Measurements from ENCODE around the gene RSRC1. TPM values are rescaled to one million over a fixed set of nuclear protein-coding genes. Genes with fewer than 3 reads are reported as not detected.

RSRC1 gene
- total RNA-seq, 3 donors from 2014 or later = 53.1 to 101 (median 59.3) TPM

- intact Hi-C loops (cut with DNase I; ENCODE audit: low total_unique reads) = no loop called here
- Histone ChIP-seq H3K4me1 (no peaks in the 10 kb centered on the region), H3K9me3 (peaks cover 0 to 6% of the 10 kb centered on the region in 2 donors), H3K27ac (no peak overlapping the region), H3K27me3 (no peaks in the 10 kb centered on the region), H3K4me3 (no peak overlapping the region), H3K36me3 (no peaks in the 10 kb centered on the region)
- no peak for DNase-seq (ENCODE audit: low spot score in 2 of 2)
- TF ChIP-seq CTCF (IDR thresholded peaks at IDR 0.05) = no peak
- TF ChIP-seq POLR2AphosphoS5 (IDR thresholded peaks at IDR 0.05) = no peak
- no peak for TF ChIP-seq POLR2A (IDR thresholded peaks at IDR 0.05)
Measured at GRCh38 chr3:158360756-158361448, 251.0 kb downstream of the RSRC1 start.

- intact Hi-C loops (cut with DNase I; ENCODE audit: low total_unique reads) = no loop called here
- TF ChIP-seq POLR2A (IDR thresholded peaks at IDR 0.05) = no peak
- no peak for TF ChIP-seq POLR2AphosphoS5 (IDR thresholded peaks at IDR 0.05)
- TF ChIP-seq CTCF (IDR thresholded peaks at IDR 0.05) = no peak
Measured at GRCh38 chr3:158368271-158368670, 258.4 kb downstream of the RSRC1 start.

DNA sequence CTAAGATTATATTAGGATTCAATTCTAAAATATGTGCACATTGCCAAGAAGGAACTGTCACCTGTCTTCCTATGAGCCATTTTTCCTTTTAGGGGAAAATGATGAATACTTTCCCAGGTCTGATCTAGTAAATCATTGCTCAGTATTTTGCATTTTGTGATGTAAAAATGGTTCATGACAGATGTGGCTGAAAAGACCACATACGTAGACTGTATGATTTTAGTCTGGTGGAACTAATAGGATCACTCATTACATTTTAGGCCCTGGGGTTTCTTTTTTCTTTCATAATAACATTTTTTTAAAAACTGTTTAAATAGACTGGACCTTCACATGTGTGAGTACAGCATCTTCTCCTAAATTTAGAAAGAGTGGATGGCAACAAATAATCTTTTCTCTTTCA is 259.4 kb downstream of the RSRC1 start:
- intact Hi-C loops (cut with DNase I; ENCODE audit: low total_unique reads) = no loop called here

More at GRCh38 chr3:158368271-158368670, 258.4 kb downstream of the RSRC1 start:
- Histone ChIP-seq H3K4me3 (no peak overlapping the region), H3K9me3 (peaks cover 0 to 4% of the 10 kb centered on the region in 2 donors), H3K36me3 (no peaks in the 10 kb centered on the region), H3K4me1 (no peaks in the 10 kb centered on the region), H3K27ac (no peak overlapping the region), H3K27me3 (no peaks in the 10 kb centered on the region)
- DNase-seq (ENCODE audit: low spot score in 2 of 2) = no peak

DNA sequence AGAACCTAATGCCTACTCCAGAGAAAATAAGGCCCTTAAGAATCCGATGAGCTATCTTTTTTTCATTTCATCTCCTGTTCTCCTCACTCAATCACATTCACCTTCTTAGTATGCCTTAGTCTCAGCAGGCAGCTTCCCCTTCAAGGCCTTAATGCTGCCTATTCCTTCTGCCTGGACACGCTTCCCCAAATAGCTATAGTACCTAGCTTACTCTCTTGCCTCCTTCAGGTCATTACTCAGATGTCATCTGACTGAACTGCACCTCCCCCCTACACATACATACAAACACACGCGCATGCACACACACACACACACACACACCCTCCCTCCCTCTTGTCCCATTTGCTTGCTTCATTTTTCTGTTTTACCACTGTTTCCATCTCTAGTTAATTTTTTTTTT is 269.6 kb downstream of the RSRC1 start:
- peaks cover 3% of the 10 kb centered on the region for H3K36me3 ChIP-seq
- intact Hi-C loops (cut with DNase I; ENCODE audit: low total_unique reads) = no loop called here
- no peak overlapping the region for H3K4me3 ChIP-seq
- TF ChIP-seq POLR2AphosphoS5 (IDR thresholded peaks at IDR 0.05) (no peak), CTCF (IDR thresholded peaks at IDR 0.05) (no peak), POLR2A (IDR thresholded peaks at IDR 0.05) (no peak)
- H3K27me3 ChIP-seq = no peaks in the 10 kb centered on the region
- no peak for DNase-seq (ENCODE audit: low spot score in 2 of 2)
- no peaks in the 10 kb centered on the region for H3K4me1 ChIP-seq
- no peaks in the 10 kb centered on the region for H3K9me3 ChIP-seq
- no peak overlapping the region for H3K27ac ChIP-seq

More for the DNA sequence above, 259.4 kb downstream of the RSRC1 start:
- Histone ChIP-seq H3K4me1 (no peaks in the 10 kb centered on the region), H3K27me3 (no peaks in the 10 kb centered on the region), H3K4me3 (no peak overlapping the region), H3K27ac (no peak overlapping the region), H3K36me3 (no peaks in the 10 kb centered on the region), H3K9me3 (peaks cover 0 to 4% of the 10 kb centered on the region in 2 donors)
- DNase-seq (ENCODE audit: low spot score in 2 of 2) = no peak
- TF ChIP-seq POLR2AphosphoS5 (IDR thresholded peaks at IDR 0.05) (no peak), CTCF (IDR thresholded peaks at IDR 0.05) (no peak), POLR2A (IDR thresholded peaks at IDR 0.05) (no peak)

DNA sequence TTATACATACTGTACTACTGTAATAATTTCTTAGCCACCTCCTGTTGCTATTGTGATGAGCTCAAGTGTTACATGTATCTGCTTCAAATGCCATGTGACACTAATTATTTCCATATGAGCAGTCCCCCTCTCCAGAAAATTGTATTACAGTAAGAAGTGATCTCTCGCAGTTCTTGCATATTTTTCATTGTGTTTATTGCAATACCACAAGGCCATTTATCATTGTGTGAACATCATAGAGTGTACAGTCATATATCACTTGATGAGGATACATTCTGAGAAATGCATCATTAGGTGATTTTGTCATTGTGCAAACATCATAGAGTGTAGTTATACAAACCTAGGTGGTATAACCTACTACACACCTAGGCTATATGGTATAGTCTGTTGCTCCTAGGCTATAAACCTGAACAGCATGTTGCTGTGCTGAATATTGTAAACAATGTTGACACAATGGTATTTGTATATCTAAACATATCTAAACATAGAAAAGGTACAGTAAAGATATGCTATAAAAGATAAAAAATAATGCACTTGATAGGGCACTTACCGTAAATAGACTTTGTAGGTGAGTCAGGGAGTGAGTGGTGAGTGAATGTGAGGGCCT is 271.5 kb downstream of the RSRC1 start:
- TF ChIP-seq POLR2AphosphoS5 (IDR thresholded peaks at IDR 0.05) = no peak
- no peak for TF ChIP-seq CTCF (IDR thresholded peaks at IDR 0.05)
- TF ChIP-seq POLR2A (IDR thresholded peaks at IDR 0.05) = no peak
- Histone ChIP-seq H3K4me3 (no peak overlapping the region), H3K9me3 (no peaks in the 10 kb centered on the region), H3K27ac (no peak overlapping the region), H3K36me3 (no peaks in the 10 kb centered on the region), H3K4me1 (no peaks in the 10 kb centered on the region), H3K27me3 (no peaks in the 10 kb centered on the region)
- intact Hi-C loops (cut with DNase I; ENCODE audit: low total_unique reads) = no loop called here
- no peak for DNase-seq (ENCODE audit: low spot score in 2 of 2)
